HepG2 (cell line): ENCODE results near the gene WDR6.

Source experiments
- CTCF ChIP-seq: sonication (generic); formaldehyde crosslinking; IDR thresholded peaks from 2 replicates; pipeline ENCODE4 v1.5.0; 2020; ENCODE audit warnings: mild to moderate bottlenecking, missing genetic modification reagents, moderate library complexity
- ETV5 ChIP-seq: IDR thresholded peaks from 2 replicates; pipeline ENCODE4 v1.6.1; 2018; ENCODE audit warnings: missing biosample characterization, missing genetic modification reagents, inconsistent platforms, borderline replicate concordance
- HMGXB4 ChIP-seq, 2 experiments: sonication (generic) in 1 of 2; formaldehyde crosslinking in 1 of 2; IDR thresholded peaks; 2 replicates each; pipeline versions ENCODE4 v1.4.0 to v1.6.1; 2018 to 2020; ENCODE audit warnings: missing genetic modification reagents in 2 of 2, borderline replicate concordance in 1 of 2, low read depth in 1 of 2, mild to moderate bottlenecking in 1 of 2, missing biosample characterization in 1 of 2
- POGK ChIP-seq: sonication (generic); formaldehyde crosslinking; conservative IDR thresholded peaks from 2 replicates; pipeline ENCODE4 v1.8.0; 2022; ENCODE audit warnings: mild to moderate bottlenecking, moderate library complexity, missing genetic modification reagents
- RAD21 ChIP-seq: fragments of 450-650 bp; formaldehyde crosslinking; IDR thresholded peaks from 2 replicates; pipeline ENCODE4 v1.5.0; 2020; ENCODE audit warnings: mild to moderate bottlenecking
- SP5 ChIP-seq: IDR thresholded peaks from 2 replicates; pipeline ENCODE4 v1.6.1; 2016; ENCODE audit warnings: low read depth, borderline replicate concordance
- USF2 ChIP-seq, 2 experiments: sonication (generic) in 1 of 2; formaldehyde crosslinking in 1 of 2; IDR thresholded peaks; 2 replicates each; pipeline versions ENCODE4 v1.5.1 to v1.6.1; 2011 to 2020; ENCODE audit warnings: borderline replicate concordance in 1 of 2, low read depth in 1 of 2, low read length in 1 of 2, mild to moderate bottlenecking in 1 of 2, missing genetic modification reagents in 1 of 2, moderate library complexity in 1 of 2
- ZNF782 ChIP-seq: sonication (generic); formaldehyde crosslinking; IDR thresholded peaks from 2 replicates; pipeline ENCODE4 v1.4.0; 2020; ENCODE audit warnings: missing genetic modification reagents, mild to moderate bottlenecking, borderline replicate concordance

GRCh38 chr3:49032646-49033304 lies 25.6 kb downstream of the WDR6 start:
- no peak for TF ChIP-seq ETV5 (CRISPR knock-in tag)
- no peak for TF ChIP-seq POGK (CRISPR knock-in tag)
- no peak for TF ChIP-seq RAD21 (CRISPR knock-in tag)
- TF ChIP-seq USF2 (IDR thresholded peaks at IDR 0.05; ENCODE audit: low read depth, low read length) = no peak
- no peak for TF ChIP-seq USF2 (CRISPR knock-in tag; IDR thresholded peaks at IDR 0.05; ENCODE audit: borderline replicate concordance)
- no peak for TF ChIP-seq CTCF (CRISPR knock-in tag)
- no peak for TF ChIP-seq ZNF782 (CRISPR knock-in tag)
- TF ChIP-seq SP5 (CRISPR knock-in tag) = no peak
- no peak for TF ChIP-seq HMGXB4 (CRISPR knock-in tag; IDR thresholded peaks at IDR 0.05; ENCODE audit: borderline replicate concordance in 1 of 2, low read depth in 1 of 2)
